ENCODE results near the gene PGLYRP2. TPM values are rescaled to one million over a fixed set of nuclear protein-coding genes. Genes with fewer than 3 reads are reported as not detected.

Gene PGLYRP2
- total RNA-seq, 3 donors from 2014 or later, result 5.6 to 6.2 TPM; not detected in 1

DNA sequence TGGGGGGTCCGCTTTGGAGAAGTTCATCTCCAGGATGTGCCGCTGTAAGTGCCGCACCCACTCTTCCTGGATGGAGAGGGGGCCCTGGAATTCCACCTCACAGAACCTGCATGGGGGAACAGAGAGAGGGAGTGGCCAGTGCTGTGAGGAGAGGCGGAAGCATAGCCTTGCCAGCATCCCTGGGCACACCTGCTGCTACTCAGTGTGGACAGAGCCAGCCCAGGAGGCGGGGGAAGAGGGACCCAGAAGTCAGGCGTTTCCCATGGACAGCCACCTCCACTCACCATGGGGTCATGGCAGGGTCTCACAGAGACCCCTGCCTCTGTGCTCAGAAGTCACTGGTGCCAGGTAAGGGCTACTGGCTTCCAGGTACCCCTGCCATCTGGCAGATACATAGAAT lies 56.2 kb downstream of the PGLYRP2 start:
- Histone ChIP-seq H3K27ac (no peak overlapping the region), H3K4me1 (no peaks in the 10 kb centered on the region), H3K27me3 (no peaks in the 10 kb centered on the region), H3K9me3 (no peaks in the 10 kb centered on the region), H3K4me3 (no peak overlapping the region), H3K36me3 (peaks cover 12% of the 10 kb centered on the region)
- DNase-seq (ENCODE audit: low spot score in 2 of 2), result no peak
- intact Hi-C loops (cut with DNase I; ENCODE audit: low total_unique reads), result no loop called here
- no peak for TF ChIP-seq POLR2AphosphoS5 (IDR thresholded peaks at IDR 0.05)
- TF ChIP-seq, protein P1, sequence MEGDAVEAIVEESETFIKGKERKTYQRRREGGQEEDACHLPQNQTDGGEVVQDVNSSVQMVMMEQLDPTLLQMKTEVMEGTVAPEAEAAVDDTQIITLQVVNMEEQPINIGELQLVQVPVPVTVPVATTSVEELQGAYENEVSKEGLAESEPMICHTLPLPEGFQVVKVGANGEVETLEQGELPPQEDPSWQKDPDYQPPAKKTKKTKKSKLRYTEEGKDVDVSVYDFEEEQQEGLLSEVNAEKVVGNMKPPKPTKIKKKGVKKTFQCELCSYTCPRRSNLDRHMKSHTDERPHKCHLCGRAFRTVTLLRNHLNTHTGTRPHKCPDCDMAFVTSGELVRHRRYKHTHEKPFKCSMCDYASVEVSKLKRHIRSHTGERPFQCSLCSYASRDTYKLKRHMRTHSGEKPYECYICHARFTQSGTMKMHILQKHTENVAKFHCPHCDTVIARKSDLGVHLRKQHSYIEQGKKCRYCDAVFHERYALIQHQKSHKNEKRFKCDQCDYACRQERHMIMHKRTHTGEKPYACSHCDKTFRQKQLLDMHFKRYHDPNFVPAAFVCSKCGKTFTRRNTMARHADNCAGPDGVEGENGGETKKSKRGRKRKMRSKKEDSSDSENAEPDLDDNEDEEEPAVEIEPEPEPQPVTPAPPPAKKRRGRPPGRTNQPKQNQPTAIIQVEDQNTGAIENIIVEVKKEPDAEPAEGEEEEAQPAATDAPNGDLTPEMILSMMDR (IDR thresholded peaks at IDR 0.05), result no peak
- TF ChIP-seq POLR2A (IDR thresholded peaks at IDR 0.05), result no peak

DNA sequence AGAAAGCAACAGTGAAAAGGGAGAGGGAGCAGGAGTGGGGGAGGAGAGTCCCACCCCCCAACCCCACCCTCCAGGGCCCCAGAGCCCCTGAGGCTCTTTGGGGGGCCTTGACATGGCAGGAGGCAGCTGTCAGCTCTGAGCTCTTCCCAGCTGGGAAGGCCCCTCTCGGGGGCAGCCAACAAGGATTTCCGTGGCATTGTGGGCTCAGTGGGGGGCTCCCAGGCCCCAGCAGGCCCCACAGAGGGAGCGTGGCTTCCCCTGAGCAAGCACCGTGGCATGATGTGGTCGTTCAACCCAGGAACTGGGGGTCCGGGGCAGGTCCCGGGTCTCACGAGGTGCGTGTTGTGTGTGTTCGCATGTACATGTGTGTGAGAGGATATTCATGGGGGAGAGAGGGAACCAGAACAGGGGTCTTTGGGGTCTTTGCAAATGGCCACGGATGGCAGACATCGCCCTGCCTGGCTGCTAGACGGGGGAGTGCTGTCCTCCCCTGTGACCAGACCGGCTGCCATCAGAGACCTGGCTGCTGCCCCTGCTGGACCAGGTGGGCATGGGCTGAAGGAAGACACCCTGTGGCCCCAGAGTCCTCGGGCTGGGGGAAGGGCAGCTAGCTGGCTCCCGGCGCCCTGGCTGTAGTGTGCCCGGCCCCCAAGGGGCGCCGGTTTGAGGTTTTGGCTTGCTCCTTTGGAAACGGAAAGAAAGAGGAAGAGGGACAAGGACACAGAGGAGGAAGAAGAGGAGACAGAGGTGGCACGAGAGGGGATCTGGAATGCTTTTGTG lies 56.8 kb downstream of the PGLYRP2 start:
- Histone ChIP-seq H3K9me3 (no peaks in the 10 kb centered on the region), H3K36me3 (peaks cover 12% of the 10 kb centered on the region), H3K4me3 (no peak overlapping the region), H3K4me1 (peaks cover 0 to 5% of the 10 kb centered on the region in 2 donors), H3K27ac (no peak overlapping the region), H3K27me3 (no peaks in the 10 kb centered on the region)
- intact Hi-C loops (cut with DNase I; ENCODE audit: low total_unique reads), result no loop called here
- no peak for DNase-seq (ENCODE audit: low spot score in 2 of 2)
- no peak for TF ChIP-seq POLR2A (IDR thresholded peaks at IDR 0.05)

DNA sequence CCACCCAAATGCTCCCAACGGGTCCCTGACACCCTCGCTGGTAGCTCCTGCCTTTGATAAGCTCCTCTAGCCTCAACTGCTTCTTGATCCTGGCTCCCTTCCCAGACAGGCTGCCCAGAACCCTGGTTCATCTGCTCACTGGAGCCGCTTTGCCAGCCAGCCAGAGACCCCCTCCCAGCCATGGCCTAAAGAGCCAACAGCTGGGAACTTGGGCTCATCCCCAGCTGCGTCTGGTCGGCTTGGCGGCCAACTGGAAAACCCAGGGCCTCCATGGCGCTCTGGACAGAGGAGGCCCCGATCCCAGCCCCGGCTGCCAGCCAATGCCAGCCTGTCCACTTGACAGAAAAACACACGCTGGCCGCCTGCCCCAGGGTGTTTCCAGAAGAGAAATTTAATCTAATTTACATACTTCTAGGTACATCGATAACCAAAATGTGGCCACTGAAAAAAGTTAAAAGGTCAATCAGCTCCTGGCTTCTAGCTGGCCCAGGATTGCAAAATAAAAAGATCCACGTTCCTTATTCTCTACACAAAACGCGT lies 57.5 kb downstream of the PGLYRP2 start:
- H3K36me3 ChIP-seq, result peaks cover 12% of the 10 kb centered on the region
- H3K4me3 ChIP-seq, result no peak overlapping the region
- H3K9me3 ChIP-seq, result no peaks in the 10 kb centered on the region
- peaks cover 0 to 12% of the 10 kb centered on the region in 2 donors for H3K4me1 ChIP-seq
- no peaks in the 10 kb centered on the region for H3K27me3 ChIP-seq
- intact Hi-C loops (cut with DNase I; ENCODE audit: low total_unique reads), result no loop called here
- no peak for DNase-seq (ENCODE audit: low spot score in 2 of 2)
- peak overlapping the region in 1 of 2 donors; percentile 29 for H3K27ac ChIP-seq
- TF ChIP-seq POLR2A (IDR thresholded peaks at IDR 0.05), result no peak
- TF ChIP-seq POLR2AphosphoS5 (IDR thresholded peaks at IDR 0.05), result no peak
- TF ChIP-seq, protein P1 (IDR thresholded peaks at IDR 0.05), result no peak

DNA sequence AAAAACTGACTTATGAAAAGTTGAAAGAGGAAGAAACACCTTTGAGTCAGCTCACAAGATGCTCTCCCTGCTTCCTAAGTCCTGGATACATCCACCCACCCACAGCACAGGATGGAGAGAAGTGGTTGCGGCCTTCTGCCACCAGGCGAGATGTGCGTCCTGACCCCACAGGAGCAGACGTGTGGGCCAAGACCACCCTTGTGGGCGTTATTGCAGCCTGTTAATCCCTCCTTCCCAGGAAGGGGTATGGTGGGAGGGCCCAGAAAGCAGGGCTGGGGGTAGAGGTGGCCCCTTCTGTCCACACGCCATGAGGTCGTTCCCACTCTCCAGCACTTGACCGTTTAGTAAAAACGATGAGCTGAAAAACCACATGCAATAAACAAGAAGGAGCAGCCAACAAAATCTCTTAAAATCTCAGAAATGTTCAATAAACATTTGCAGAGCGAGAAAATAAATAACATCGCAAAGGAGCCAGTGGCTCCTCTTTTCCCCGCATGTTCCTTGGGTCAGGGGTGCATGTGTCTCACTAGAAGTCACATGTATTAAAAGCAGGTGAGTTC lies 58.1 kb downstream of the PGLYRP2 start:
- intact Hi-C loops (cut with DNase I; ENCODE audit: low total_unique reads), result no loop called here
- DNase-seq (ENCODE audit: low spot score in 2 of 2), result no peak
- TF ChIP-seq POLR2A (IDR thresholded peaks at IDR 0.05) (no peak), POLR2AphosphoS5 (IDR thresholded peaks at IDR 0.05) (no peak)
- TF ChIP-seq, protein P1 (IDR thresholded peaks at IDR 0.05), result no peak
- H3K27me3 ChIP-seq, result no peaks in the 10 kb centered on the region
- no peaks in the 10 kb centered on the region for H3K9me3 ChIP-seq
- peak overlapping the region in 1 of 2 donors; percentile 29 for H3K27ac ChIP-seq
- H3K36me3 ChIP-seq, result peaks cover 12% of the 10 kb centered on the region
- peaks cover 0 to 14% of the 10 kb centered on the region in 2 donors for H3K4me1 ChIP-seq
- H3K4me3 ChIP-seq, result no peak overlapping the region

DNA sequence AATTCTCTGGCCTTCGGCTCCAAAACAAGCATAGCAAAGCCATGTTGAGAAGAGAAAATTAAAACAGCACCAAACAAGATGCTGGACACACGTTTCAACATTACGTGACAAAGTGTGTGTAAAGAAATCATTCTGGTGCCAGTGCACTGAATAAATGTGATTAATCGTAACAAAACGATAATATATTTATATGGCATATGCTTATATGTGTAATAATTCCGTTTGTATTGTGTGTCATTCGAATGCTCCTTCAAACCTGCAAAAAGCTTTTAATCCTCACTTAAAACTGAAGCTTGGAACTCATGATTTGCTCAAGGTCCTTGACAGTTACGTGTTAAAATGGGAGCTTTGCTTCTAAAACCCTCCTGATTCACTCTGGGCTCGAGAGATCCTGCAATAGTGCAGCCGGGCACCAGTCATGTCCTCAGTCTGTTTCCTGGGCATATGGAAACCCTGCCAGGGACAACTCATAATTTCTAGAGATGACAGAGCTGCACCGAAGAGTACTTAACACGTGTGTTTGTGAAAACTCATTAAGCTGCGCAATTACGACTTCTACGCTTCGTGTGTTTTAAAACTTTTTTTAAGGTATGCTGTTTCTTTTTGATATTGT lies 59.8 kb downstream of the PGLYRP2 start:
- H3K27me3 ChIP-seq, result no peaks in the 10 kb centered on the region
- TF ChIP-seq, protein P1 (IDR thresholded peaks at IDR 0.05), result peak in 2 of 3 donors; percentile 5 to 6
- TF ChIP-seq POLR2AphosphoS5 (IDR thresholded peaks at IDR 0.05), result no peak
- intact Hi-C loops (cut with DNase I; ENCODE audit: low total_unique reads), result no loop called here
- H3K9me3 ChIP-seq, result no peaks in the 10 kb centered on the region
- peaks cover 6% of the 10 kb centered on the region for H3K36me3 ChIP-seq
- no peak for DNase-seq (ENCODE audit: low spot score in 2 of 2)
- peaks cover 0 to 14% of the 10 kb centered on the region in 2 donors for H3K4me1 ChIP-seq
- peak overlapping the region in 1 of 2 donors; percentile 34 for H3K27ac ChIP-seq
- H3K4me3 ChIP-seq, result peak overlapping the region; percentile 71 to 100 (median 92)

Other genes starting within 250 kb of the PGLYRP2 start
- gene EPHX3, start 247.1 kb downstream of the PGLYRP2 start, total RNA-seq, result under 1 TPM in 1 of 3 donors, not detected in 2; 0.29 TPM
- gene BRD4, start 147.0 kb downstream of the PGLYRP2 start, total RNA-seq, result 10 to 100 TPM; 25.6 to 37.5 (median 33.8) TPM
- 10 to 100 TPM; 23.2 to 40.7 (median 33.4) TPM for gene AKAP8, start 99.7 kb downstream of the PGLYRP2 start, total RNA-seq
- gene AKAP8L, start 60.5 kb downstream of the PGLYRP2 start, total RNA-seq, result 100 to 1,000 TPM in 2 of 3 donors, 10 to 100 TPM in 1; 77.6 to 141 (median 122) TPM
- 10 to 100 TPM; 17.6 to 51.1 (median 34.9) TPM for gene WIZ, start 29.5 kb downstream of the PGLYRP2 start, total RNA-seq
- 1 to 10 TPM; 1.8 to 5.9 (median 3.4) TPM for gene RASAL3, start 15.0 kb downstream of the PGLYRP2 start, total RNA-seq
- 10 to 100 TPM in 1 of 3 donors, 1 to 10 TPM in 2; 8.8 to 26.9 (median 9.4) TPM for gene CYP4F22, start 29.0 kb upstream of the PGLYRP2 start, total RNA-seq
- 1 to 10 TPM in 2 of 3 donors, not detected in 1; 2.6 to 5.0 TPM for gene CYP4F8, start 135.7 kb upstream of the PGLYRP2 start, total RNA-seq
- under 1 TPM in 2 of 3 donors, not detected in 1; 0.16 to 0.44 TPM for gene CYP4F3, start 161.4 kb upstream of the PGLYRP2 start, total RNA-seq
- 1 to 10 TPM; 3.5 to 8.8 (median 5.6) TPM for gene CYP4F12, start 193.6 kb upstream of the PGLYRP2 start, total RNA-seq
- not detected for gene OR10H2, start 248.5 kb upstream of the PGLYRP2 start, total RNA-seq